GM21576 (cell line): ENCODE results near the gene SPINK2.
A peak's percentile ranks its signal among the peaks of the same experiment; 100 is the strongest.

Source experiments
- ATAC-seq: cut with Tn5 transposase; IDR thresholded peaks from one replicate; pipeline ENCODE4 v1.9.1; 2021; ENCODE audit warnings: mild to moderate bottlenecking, moderate library complexity; ENCODE audit not compliant: unreplicated experiment

SPINK2 gene

DNA sequence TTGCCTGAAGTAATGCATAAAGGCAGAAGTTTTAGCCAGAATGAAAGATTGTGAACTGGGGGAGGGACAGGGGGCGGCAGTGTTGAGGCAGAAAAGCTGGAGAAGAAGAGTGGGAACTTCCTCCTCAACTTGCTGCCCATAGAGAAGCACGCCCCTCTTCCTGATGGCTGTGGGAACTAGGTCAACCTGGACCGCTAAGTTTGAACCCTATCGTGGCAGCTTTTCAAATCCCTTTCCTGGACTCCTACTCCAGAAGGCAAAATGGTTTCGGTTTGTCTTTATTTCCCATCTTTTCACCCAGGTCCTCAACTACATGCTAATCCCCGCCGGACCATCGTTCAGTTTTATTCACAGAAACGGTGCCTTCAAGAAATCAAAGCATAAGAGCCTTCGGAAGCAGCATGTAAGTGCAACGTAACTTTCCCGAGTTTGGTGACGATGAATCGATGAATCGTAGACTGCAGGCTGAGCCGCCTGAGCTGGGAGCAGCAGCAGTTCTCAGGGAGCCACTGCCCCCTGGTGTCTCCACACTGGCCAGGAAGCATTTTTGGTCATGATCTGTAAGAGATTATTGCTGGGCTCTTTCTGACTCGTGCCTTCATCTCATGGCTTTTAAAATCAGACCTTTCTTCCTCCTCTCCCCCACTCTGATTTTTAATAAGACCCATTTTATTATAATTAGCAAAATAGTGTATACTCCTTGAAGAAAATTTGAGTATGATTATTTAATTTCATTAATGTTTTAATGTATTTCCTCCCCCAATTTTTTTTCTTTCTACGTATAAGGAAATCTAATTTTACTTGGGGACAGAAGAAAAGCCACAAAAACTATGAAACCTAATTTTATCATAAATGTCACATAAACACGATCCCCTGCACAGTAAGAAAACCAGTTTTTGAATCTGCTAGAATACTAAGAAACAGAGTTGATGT lies 21.4 kb downstream of the SPINK2 start:
- ATAC-seq, result peak; percentile 94

GRCh38 chr4:56799161-56799759 lies 22.2 kb downstream of the SPINK2 start:
- ATAC-seq, result no peak

DNA sequence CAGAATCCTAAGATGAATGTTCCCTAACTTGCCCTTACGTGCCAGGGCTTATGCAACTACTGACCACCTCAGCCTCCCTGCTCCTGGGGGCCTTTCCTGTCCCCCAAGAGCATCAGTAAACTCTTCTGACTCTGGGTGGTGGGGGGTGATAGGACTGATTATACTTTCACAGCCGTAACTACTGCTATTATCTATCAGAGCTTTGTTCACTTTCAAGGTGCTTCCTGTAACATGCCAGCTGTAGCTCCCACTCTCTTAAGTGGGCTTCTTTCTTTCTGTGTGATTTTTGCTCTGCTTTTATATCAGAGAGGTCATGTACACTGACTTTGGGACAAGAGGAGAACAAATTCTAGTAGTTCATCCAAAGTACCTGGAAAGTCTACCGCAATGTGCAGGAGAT lies 25.3 kb downstream of the SPINK2 start:
- ATAC-seq, result no peak

GRCh38 chr4:56791316-56791715 lies 30.2 kb downstream of the SPINK2 start:
- ATAC-seq, result no peak

DNA sequence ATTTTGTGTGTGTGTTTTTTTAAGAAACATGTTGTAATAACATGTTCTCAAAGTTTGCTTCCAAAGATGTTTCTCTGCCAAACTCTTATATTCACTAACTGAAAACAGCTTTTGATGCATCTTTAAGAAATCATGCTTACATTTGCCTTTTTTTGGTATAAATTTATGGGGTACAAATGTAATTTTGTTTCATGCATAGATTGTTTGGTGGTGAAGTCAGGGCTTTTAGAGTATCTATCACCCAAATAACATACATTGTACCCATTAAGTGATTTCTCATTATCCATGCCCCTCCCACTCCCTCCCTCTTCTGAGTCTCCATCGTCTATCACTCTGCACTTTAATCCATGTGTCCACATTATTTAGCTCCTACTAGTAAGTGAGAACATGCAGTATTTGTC lies 30.8 kb downstream of the SPINK2 start:
- ATAC-seq, result no peak

DNA sequence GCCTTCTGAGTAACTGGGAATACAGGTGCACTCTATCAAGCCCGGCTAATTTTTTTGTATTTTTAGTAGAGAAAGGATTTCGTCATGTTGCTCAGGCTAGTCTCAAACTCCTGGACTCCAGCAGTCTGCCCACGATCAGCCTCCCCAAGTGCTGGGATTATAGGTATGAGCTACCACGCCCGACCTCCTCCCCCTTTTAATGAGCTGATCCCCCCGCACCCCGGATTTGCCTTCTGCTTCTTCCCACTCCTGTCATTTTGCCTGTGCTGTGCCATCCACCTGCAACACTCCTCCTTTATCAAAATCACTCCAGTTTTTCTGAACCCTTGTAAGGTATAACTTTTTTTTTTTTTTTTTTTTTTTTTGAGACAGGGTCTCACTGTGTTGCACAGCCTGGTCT lies 33.4 kb downstream of the SPINK2 start:
- no peak for ATAC-seq

- ATAC-seq, result no peak
Observed at GRCh38 chr4:56787380-56787779, 34.1 kb downstream of the SPINK2 start.

- no peak for ATAC-seq
Observed at GRCh38 chr4:56786955-56787354, 34.5 kb downstream of the SPINK2 start.

DNA sequence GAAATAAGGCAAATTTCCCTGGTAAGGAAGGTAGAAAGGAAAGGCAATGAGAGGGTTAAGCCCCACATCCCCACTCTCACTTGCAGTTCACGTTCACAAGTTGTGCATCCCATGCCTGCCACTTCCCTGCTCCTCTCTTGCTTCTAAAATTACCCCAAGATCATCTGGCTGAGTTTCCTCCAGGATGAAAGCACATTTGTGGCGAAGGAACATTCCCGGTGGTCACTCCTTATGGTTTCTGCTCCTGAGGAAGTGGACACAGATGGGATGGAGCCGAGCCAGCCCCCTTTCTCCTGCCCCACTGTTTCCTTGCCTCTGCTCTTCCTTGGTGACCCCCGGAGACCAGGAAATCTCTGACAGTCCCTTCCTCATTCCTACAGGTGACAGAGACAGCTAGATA lies 37.5 kb downstream of the SPINK2 start:
- ATAC-seq, result no peak

DNA sequence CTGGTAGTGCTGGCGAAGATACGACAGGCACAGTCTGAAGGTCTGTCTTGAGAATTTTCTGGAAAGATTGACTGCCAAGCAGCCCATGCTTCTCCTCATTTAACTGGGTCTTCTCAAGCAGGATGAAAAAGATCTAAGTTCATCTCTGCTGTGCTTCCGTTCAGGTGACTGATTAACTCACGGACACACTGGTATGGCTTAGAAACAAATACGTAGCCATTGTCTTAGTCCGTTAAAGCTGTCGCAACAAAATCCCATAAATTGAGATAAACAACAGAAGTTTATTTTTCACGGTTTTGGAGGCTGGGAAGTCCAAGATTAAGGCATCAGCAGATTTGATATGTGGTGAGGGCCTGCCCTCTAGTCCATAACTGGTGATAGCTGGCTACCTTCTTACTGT lies 39.5 kb downstream of the SPINK2 start:
- no peak for ATAC-seq

DNA sequence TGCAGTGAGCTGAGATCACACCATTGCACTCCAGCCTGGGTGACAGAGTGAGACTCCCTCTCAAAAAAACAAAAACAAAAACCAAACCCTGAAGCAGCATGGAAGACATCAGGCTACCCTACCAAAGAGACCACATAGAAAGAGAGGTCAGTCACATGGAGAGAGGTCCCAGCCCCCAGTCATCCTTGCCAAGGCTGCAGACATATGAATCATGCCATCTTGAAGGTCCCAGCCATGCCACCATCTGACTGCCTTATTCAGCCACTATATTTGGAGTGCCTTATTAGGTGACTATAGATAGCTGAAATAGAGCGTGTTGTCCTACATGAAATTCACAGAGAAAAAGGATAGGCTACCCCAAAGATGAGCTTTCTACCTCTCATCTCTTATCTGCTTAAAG lies 48.2 kb downstream of the SPINK2 start:
- ATAC-seq, result no peak

GRCh38 chr4:56772134-56772533 lies 49.4 kb downstream of the SPINK2 start:
- no peak for ATAC-seq

GRCh38 chr4:56768763-56769162 lies 52.7 kb downstream of the SPINK2 start:
- no peak for ATAC-seq

DNA sequence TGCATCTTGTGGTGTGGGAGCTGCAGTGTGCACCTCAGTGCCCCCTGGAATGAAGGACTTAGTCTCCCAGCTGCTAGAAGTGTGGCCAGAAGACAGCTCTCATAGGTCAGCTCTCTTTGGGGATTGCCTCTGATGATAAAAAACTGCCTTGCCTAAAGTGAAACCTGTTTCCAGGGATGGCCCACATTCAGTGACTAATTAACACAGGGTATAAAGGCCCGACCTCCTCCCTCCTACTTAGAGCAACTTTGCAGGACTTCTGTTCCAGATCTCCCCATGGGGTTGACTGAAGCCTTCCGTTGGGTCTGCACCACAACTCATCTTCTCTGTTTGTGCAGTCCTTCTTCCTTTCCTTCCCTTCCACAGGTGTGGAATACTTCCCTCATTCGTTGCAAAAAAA lies 53.2 kb downstream of the SPINK2 start:
- no peak for ATAC-seq

GRCh38 chr4:56767567-56767966 lies 53.9 kb downstream of the SPINK2 start:
- ATAC-seq, result no peak

- no peak for ATAC-seq
Observed at GRCh38 chr4:56764775-56765174, 56.7 kb downstream of the SPINK2 start.

GRCh38 chr4:56764223-56764622 lies 57.3 kb downstream of the SPINK2 start:
- ATAC-seq, result no peak

DNA sequence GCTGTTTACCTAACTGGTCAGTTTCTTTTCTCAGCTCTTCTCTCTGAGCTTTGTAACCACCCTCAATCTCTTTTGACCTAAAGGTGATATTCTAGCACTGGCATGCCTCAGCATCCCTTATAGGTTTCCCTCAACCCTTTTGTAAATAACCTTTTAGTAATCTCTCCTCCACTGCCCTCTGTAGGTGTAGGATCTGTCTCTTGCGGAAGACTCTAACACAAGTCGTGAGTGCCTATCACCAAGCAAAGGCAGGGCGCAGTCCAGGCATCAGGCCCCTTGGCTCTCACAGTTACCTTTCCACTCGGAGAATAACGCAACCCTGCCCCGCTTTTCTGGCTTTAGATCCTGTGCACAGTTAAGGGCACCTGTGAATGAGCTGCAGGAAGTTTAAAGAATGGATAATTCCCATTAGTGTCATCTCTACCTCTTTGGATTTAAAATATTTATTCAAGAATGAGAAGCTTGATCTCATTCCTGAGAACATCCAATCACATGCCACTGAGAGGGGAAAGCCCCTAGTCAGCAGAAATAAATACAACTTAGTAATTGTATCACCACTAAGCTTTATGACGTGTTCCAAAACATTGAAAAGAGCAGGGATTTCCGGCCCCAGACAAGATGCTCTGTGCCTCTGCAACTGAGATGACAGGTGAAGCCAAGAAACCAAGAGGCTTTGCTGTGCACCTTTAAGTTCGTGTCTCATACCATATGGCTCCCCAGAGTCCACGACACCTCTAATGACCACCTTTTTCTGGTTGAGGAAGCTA lies 58.8 kb downstream of the SPINK2 start:
- ATAC-seq, result peak; percentile 33

- no peak for ATAC-seq
Observed at GRCh38 chr4:56760183-56760582, 61.3 kb downstream of the SPINK2 start.
